ENCODE data around the gene PLAC1.

Gene PLAC1

GRCh38 chrX:134658002-134658759, at the start of gene PLAC1:
Gene PLAC1, minus strand, starts transcription at chrX:134658471. Its CDS starts 91,789 bp downstream, at chrX:134566682.
- no peak for FAIRE-seq
- no peak for DNase-seq (ENCODE audit: insufficient read length, low spot score)

DNA sequence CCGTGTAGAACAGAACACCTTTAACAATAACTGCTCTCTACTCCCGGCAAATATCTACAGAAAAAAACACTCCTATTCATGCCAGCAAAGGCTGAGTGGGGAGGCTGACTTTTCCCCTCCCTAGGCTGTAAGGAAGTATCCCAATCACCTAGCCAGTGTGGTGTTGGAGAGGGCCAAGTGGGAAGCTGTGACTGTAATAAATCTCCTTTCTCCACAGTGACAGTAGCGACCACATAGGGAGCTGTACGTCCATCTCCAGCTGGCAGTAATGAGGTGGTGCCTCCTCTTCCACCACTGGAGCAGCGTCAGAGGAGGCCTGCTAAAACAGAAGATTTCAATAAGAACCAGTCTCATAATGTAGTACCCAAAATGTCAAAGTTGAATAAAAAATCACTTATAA, 47.9 kb upstream of the PLAC1 start:
- DNase-seq (ENCODE audit: insufficient read length, low spot score) (no peak), FAIRE-seq (no peak)

- no peak for DNase-seq (ENCODE audit: insufficient read length, low spot score)
- no peak for FAIRE-seq
These were observed 37.7 kb upstream of the PLAC1 start for GRCh38 chrX:134695999-134696398.

GRCh38 chrX:134694333-134695322, 36.4 kb upstream of the PLAC1 start:
- no peak for FAIRE-seq
- no peak for DNase-seq (ENCODE audit: insufficient read length, low spot score)

GRCh38 chrX:134693644-134694043, 35.4 kb upstream of the PLAC1 start:
- no peak for DNase-seq (ENCODE audit: insufficient read length, low spot score)

DNA sequence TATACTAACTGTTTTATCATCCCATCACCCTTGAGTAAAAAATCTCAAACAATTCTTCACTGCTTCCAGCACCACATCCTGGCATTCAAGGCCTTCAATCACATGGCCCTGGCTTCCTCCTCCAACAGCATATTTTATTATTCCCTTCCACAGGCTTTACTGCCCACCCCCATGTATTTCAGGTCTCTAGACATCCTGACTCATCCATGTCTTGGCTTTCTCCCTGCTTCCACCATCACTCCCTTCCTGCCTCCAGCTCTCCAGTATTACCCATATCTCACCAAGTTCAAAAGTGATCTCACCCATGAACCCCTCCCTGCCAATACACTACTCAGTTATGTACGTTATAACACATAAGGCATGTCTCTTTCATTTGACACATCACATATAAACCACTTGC, 34.7 kb upstream of the PLAC1 start:
- FAIRE-seq (no peak), DNase-seq (ENCODE audit: insufficient read length, low spot score) (no peak)

More at GRCh38 chrX:134693644-134694043, 35.4 kb upstream of the PLAC1 start:
- no peak for FAIRE-seq

GRCh38 chrX:134692233-134692632, 34.0 kb upstream of the PLAC1 start:
- DNase-seq (ENCODE audit: insufficient read length, low spot score), result no peak

GRCh38 chrX:134691453-134691852, 33.2 kb upstream of the PLAC1 start:
- no peak for FAIRE-seq

More at GRCh38 chrX:134692233-134692632, 34.0 kb upstream of the PLAC1 start:
- no peak for FAIRE-seq

DNA sequence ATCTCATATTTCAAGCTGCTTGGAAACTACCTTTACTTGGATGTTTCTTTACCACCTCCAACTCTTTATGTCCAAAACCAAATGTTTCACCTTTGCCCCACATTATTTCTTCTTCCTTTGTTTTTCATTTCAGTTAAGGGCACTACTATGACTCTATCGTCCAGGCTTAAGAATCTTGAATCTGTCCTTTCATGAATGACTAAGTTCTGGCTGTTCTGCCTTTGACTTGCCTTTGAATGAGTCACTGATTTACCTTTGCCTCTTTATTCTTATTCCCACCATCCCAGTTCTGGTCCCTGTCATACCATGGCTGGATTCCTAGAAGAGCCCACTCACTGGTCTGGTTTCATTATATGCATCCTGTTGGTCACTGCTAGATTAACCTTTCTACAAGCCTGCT, 30.6 kb upstream of the PLAC1 start:
- FAIRE-seq (no peak), DNase-seq (ENCODE audit: insufficient read length, low spot score) (no peak)

More at GRCh38 chrX:134691453-134691852, 33.2 kb upstream of the PLAC1 start:
- no peak for DNase-seq (ENCODE audit: insufficient read length, low spot score)

DNA sequence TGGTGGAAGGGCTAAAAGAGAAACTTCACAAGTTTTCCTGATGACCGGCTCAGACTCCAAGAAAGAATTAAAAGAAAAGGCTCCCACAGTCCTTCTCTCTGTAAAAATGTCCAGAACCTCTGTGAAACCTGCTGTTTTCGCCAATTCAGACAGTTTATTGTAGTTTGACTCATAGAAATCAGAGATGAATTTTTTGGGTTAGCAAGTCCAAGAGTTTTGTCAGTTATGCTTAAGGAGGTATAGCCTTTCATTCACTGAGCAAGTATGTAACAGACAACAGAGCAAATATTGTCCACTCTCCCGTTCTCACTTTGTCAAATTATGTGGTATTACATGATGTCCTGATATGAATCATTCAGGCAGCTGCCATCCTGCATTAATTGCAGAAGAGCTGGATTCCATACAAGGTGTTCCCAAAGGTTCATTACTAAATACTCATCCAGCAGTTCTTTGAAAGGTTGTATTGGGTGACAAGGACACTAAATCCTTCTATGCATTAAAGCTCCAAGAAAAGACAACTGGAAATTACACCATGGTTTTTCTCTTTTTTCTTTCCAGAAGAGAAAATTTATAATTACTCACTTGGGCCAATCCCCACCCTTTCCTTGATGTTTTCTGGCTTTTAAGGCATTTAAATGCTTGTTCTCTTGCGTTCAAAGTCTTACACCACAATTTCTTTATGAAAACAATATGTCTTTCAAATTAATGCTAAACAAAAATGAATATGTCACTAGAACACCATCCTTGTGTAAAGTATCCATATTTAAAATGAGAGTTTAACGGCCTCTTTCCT, 30.0 kb upstream of the PLAC1 start:
- FAIRE-seq (no peak), DNase-seq (ENCODE audit: insufficient read length, low spot score) (no peak)

DNA sequence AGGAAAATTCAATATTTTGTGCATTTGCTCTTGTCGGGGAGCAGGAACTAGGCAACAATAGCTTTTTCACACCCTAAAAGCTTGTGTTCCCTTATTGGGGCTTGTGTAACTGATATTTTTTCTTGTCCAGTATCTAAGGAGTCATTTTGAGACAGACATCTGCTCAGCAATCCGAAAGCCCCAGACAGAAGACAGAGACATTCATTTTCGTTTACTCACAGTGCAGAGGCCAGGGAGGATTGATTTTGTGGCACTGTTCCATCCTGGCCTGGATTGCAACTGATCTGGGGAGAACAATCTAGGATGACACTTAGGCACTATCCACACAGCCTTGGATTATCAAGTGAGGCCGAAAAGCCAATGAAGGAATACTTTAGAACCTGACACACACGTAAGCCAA, 27.4 kb upstream of the PLAC1 start:
- no peak for DNase-seq (ENCODE audit: insufficient read length, low spot score)
- no peak for FAIRE-seq

DNA sequence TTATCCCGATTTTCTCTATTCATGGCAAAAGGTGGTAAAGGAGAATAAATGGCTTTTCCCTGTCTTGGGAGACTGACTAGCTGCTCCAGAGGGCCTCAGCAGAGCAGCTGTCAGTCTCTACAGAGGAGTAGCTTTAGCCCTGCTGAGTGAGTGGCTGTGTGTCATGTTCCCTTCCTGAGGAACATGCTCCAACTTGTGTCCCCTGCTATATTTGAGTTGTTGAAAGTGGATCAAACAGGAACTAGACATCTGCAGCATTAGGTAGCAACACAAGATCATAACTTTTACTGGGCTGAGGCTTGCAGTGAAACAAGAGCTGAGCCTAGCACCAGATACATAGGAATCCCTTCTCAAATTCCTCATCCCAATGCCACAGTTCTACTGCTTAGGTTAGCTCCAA, 26.7 kb upstream of the PLAC1 start:
- FAIRE-seq (no peak), DNase-seq (ENCODE audit: insufficient read length, low spot score) (no peak)

DNA sequence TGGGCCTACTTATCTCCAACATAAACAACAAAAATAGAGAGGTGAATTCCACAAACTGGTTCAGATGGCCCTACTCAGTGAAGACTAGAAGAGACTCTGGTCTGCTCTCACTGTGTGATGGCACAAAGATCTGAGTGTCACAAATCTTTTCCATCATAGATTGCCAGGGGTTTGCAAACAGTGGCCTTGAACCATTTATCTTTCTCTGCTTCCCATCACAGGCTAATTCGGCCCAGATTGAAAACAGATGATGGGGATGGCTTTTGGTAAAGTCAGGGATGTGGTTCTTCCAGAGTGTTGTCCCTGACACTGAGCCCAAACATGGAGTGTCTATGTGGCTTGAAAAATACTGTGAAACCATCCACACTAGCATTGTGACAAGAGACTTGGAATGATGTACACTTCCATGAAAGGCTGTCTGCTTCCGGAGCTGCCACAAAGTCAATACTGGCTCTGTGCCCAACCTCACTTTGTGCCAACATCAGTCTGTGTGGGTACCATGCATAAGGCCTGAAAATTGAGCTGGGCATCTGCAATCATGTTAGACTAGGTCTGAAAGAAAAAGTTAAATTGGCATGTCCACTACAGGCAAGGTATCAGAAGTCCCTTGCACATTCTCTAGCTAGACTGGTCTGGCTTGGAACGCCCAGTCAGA, 25.2 kb upstream of the PLAC1 start:
- FAIRE-seq (no peak), DNase-seq (ENCODE audit: insufficient read length, low spot score) (no peak)

DNA sequence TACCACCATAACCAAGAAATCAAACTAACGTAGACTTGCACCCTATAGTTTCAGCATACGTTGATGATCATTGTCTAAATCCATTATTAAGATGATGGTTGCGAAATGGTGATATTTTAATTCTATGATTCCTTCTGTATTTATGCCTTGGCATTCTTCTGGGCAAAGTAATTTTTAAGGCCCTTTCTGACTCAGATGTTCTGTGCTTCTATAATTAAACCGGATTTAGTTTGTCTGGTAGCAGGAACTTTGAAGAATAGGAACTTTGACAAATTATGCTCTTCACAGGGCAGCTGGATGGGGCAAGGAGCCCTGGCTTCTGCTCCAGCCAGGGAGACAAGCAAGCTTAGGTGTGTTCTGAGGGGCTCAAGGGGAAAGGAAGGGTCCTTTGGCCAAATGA, 23.8 kb upstream of the PLAC1 start:
- FAIRE-seq (no peak), DNase-seq (ENCODE audit: insufficient read length, low spot score) (no peak)

DNA sequence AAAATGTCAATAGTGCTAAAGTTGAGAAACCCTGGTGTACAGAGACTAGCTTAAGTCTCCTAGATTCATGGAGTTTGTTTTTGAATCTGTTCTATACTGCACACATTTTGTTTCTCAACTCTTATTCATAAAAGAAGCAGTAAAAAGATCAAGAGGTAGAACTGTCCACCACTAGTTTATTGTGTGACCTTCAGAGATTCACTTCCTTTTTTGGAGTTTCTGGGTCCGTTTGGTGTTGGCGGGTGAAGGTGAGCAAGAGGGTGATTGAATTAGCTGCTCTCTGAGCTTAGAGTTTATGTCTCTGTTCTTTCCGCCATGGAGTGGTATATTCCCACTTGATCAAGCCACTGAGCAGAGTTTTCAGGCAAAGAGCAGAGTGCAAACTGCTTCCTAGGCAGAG, 21.4 kb upstream of the PLAC1 start:
- FAIRE-seq (no peak), DNase-seq (ENCODE audit: insufficient read length, low spot score) (no peak)

- no peak for DNase-seq (ENCODE audit: insufficient read length, low spot score)
These were observed 20.9 kb upstream of the PLAC1 start for GRCh38 chrX:134679221-134679620.

GRCh38 chrX:134677332-134677731, 19.1 kb upstream of the PLAC1 start:
- DNase-seq (ENCODE audit: insufficient read length, low spot score), result no peak
- FAIRE-seq, result no peak

More at GRCh38 chrX:134679221-134679620, 20.9 kb upstream of the PLAC1 start:
- FAIRE-seq, result no peak

- FAIRE-seq, result no peak
- DNase-seq (ENCODE audit: insufficient read length, low spot score), result no peak
These were observed 18.2 kb upstream of the PLAC1 start for GRCh38 chrX:134676436-134676835.

- no peak for FAIRE-seq
- DNase-seq (ENCODE audit: insufficient read length, low spot score), result no peak
These were observed 14.9 kb upstream of the PLAC1 start for GRCh38 chrX:134673123-134673522.

DNA sequence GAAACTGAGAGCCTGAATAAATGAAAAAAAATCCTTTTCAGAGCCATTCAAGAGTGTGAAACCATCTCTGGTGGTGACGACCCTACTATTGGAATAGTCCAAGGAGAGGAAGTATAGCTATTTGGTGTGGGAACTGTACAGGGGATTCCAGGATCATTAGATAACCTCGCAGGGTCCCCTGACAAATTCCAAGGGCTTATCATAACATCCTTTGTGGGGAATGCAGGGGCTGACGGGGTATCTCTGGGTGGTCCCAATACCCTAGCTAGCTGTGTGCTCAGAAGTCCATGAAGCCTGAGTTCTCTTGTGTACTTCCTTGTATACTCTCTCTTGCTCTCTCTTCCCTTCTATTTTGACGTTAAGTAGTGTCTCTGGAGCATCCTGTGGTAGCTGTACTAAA, 13.8 kb upstream of the PLAC1 start:
- DNase-seq (ENCODE audit: insufficient read length, low spot score), result no peak
- FAIRE-seq, result no peak
